Upper lobe of right lung (tissue), 1 donor: ENCODE results near the gene GPC2. TPM values are rescaled to one million over a fixed set of nuclear protein-coding genes. Genes with fewer than 3 reads are reported as not detected.

Source experiments
- ATAC-seq: fragments of 200-7000 bp; cut with Tn5 transposase; one replicate; pipeline ENCODE4 v1.9.1; 2020; ENCODE audit warnings: mild to moderate bottlenecking, moderate library complexity
- DNase-seq: peaks from one replicate; pipeline ENCODE4 v3.0.0-alpha.2; 2020
- H3K27ac ChIP-seq: fragments of 200-600 bp; one replicate; pipeline ENCODE4 v1.8.0; 2022
- H3K27me3 ChIP-seq: fragments of 200-600 bp; one replicate; pipeline ENCODE4 v1.8.0; 2022; ENCODE audit warnings: mild to moderate bottlenecking
- H3K36me3 ChIP-seq: fragments of 200-600 bp; one replicate; pipeline ENCODE4 v1.8.0; 2022
- H3K4me1 ChIP-seq: fragments of 200-600 bp; one replicate; pipeline ENCODE4 v1.8.0; 2022
- H3K4me3 ChIP-seq: fragments of 200-600 bp; one replicate; pipeline ENCODE4 v1.8.0; 2022; ENCODE audit warnings: mild to moderate bottlenecking
- H3K9me3 ChIP-seq: fragments of 200-600 bp; one replicate; pipeline ENCODE4 v1.8.0; 2022
- intact Hi-C: fragments of 100-400 bp; cut with DNase I; formaldehyde crosslinking; loops from one replicate; pipeline ENCODE4 v1.11.0; 2022
- total RNA-seq: library from RNA; stranded (reverse); fragmentation: NEBNext Ultra II Directional; extraction: Animal tissue kit (Norgen Biotek cat#: 25700); gene quantifications from one replicate; pipeline ENCODE4 v1.2.1, GENCODE V29; 2021
- TF ChIP-seq, protein P1 (sequence below): fragments of 200-600 bp; IDR thresholded peaks from one replicate; pipeline ENCODE4 v1.8.0; 2022; ENCODE audit warnings: antibody characterized with exemption
- donor health status: DM: no; HTN: yes; CAD: no; lungs with severe emphysema.

GPC2 gene
- total RNA-seq, 1 donor from 2014 or later: 0.49 TPM

DNA sequence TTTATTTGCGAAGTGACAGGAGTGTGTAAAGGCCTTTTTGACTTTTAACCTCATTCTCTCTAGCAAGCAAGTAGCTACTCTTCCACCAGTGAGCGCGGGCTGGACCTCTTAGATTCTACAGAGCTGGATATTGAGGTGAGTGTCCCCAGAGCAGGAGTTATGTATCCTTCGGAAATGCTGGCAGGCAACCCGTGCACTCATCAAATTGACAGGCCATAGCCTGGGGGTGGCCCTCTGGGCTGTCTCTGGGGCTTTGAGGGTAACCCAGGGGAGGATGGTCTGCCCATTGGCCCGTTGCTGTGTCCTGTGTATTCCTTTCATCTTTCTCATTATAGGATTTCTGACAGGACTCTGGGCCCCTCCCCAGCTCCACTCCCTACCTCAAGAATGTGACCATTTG lies 36.5 kb upstream of the GPC2 start:
- peak; percentile 37 for DNase-seq
- TF ChIP-seq, protein P1, sequence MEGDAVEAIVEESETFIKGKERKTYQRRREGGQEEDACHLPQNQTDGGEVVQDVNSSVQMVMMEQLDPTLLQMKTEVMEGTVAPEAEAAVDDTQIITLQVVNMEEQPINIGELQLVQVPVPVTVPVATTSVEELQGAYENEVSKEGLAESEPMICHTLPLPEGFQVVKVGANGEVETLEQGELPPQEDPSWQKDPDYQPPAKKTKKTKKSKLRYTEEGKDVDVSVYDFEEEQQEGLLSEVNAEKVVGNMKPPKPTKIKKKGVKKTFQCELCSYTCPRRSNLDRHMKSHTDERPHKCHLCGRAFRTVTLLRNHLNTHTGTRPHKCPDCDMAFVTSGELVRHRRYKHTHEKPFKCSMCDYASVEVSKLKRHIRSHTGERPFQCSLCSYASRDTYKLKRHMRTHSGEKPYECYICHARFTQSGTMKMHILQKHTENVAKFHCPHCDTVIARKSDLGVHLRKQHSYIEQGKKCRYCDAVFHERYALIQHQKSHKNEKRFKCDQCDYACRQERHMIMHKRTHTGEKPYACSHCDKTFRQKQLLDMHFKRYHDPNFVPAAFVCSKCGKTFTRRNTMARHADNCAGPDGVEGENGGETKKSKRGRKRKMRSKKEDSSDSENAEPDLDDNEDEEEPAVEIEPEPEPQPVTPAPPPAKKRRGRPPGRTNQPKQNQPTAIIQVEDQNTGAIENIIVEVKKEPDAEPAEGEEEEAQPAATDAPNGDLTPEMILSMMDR: no peak
- intact Hi-C loops: loop anchor here (10.0 kb wide), 1 partner anchor 79 kb away; no protein-coding TSS in a partner anchor

DNA sequence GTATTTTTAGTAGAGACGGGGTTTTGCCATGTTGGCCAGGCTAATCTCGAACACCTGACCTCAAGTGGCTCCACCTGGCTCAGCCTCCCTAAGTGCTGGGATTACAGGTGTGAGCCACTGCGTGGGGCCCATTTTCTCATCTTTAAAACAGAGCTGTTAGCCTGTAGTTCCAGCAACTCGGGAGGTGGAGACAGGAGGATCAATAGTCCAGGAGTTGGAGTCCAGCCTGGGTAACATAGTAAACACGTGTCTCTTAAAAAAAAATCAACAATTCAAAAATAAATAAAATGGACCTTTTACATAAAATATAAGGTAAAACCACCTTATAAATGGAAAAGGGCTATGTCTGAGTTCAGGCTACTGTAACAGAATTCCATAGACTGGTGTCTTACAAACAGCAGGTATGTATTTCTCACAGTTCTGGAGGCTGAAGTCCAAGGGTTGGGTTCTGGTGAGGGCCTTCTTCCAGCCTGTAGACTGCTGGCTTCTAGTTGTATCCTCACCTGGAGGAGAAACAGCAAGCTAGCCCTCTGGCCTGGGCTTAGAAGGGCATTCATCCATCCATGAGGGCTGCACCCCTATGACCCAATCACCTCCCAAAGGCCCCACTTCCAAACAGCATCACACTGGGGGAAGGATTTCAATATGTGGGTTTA lies 35.6 kb upstream of the GPC2 start:
- Histone ChIP-seq H3K27me3 (no peaks in the 10 kb centered on the region), H3K36me3 (no peaks in the 10 kb centered on the region), H3K27ac (no peak overlapping the region), H3K9me3 (no peaks in the 10 kb centered on the region), H3K4me3 (no peak overlapping the region), H3K4me1 (no peaks in the 10 kb centered on the region)
- ATAC-seq (no peak), DNase-seq (no peak)
- TF ChIP-seq, protein P1: no peak
- intact Hi-C loops: loop anchor here (10.0 kb wide), 1 partner anchor 78 kb away; no protein-coding TSS in a partner anchor

More for the DNA sequence above, 36.5 kb upstream of the GPC2 start:
- Histone ChIP-seq H3K4me1 (no peaks in the 10 kb centered on the region), H3K4me3 (no peak overlapping the region), H3K36me3 (no peaks in the 10 kb centered on the region), H3K27me3 (no peaks in the 10 kb centered on the region), H3K27ac (no peak overlapping the region), H3K9me3 (no peaks in the 10 kb centered on the region)
- no peak for ATAC-seq

DNA sequence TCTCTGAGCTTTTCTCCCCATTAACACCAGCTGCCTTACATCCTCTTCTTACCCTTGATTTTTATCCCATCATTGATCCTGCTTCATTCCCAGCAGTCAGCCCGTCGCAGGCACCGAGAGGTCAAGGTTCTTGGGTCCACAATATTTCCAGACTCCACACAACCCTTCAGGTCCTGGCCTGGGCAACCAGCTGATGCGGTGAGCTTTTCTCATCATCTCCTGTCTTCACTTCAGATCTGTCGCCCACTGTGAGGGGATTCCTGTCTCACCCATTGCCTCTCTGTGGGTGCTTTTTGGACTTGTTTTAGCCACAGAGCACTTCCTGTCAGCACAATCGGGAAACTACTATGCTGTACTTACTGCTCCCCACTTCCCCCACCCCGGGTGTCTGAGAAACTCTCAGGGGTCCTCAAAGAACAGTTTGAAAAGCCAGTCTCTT lies 34.2 kb upstream of the GPC2 start:
- Histone ChIP-seq H3K4me3 (no peak overlapping the region), H3K27ac (no peak overlapping the region), H3K9me3 (no peaks in the 10 kb centered on the region), H3K4me1 (no peaks in the 10 kb centered on the region), H3K27me3 (no peaks in the 10 kb centered on the region), H3K36me3 (no peaks in the 10 kb centered on the region)
- ATAC-seq: no peak
- no peak for DNase-seq
- intact Hi-C loops: loop anchor here (10.0 kb wide), 1 partner anchor 77 kb away; no protein-coding TSS in a partner anchor
- TF ChIP-seq, protein P1: no peak

DNA sequence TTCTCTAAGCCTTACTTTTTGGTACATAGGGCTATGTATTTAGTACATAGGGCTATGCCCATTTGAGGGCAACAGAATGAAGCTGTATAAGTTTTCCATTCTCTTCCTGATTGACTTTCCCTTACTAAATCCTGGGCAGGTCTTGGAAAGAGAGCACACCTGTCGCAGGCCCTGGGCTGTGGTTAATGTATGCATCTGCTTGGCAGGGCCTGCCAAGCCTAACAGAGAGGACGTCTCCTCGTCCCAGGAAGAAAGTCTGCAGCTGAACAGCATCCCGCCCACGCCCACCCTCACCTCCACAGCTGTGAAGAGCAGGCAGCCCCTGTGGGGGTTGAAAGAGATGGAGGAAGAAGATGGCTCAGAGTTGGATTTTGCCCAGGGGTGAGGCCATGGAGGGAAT lies 33.6 kb upstream of the GPC2 start:
- Histone ChIP-seq H3K27ac (no peak overlapping the region), H3K4me1 (no peaks in the 10 kb centered on the region), H3K36me3 (no peaks in the 10 kb centered on the region), H3K9me3 (no peaks in the 10 kb centered on the region), H3K4me3 (no peak overlapping the region), H3K27me3 (no peaks in the 10 kb centered on the region)
- no peak for ATAC-seq
- TF ChIP-seq, protein P1: no peak
- intact Hi-C loops: loop anchor here (10.0 kb wide), 1 partner anchor 76 kb away; no protein-coding TSS in a partner anchor
- DNase-seq: no peak

DNA sequence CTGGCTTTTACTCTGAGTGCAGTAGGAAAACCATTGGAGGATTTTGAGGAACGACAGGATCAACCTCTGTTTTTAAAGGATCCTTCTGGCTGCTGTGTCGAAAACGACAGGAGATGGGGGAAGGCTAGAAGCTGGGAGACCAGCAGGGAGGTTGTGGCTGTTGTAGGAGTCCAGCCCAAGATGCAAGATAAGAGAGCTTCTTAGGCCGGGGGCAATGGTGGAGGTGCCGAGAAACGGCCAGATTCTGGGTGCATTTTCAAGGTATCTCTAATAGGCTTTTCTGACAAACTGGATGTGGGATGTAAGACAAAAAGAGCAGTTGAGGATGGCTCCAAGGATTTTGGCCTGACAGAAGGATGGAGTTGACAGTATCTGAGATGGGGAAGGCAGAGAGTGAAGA lies 32.3 kb upstream of the GPC2 start:
- no peaks in the 10 kb centered on the region for H3K27me3 ChIP-seq
- no peak for DNase-seq
- no peak for ATAC-seq
- no peaks in the 10 kb centered on the region for H3K36me3 ChIP-seq
- intact Hi-C loops: no loop called here
- H3K27ac ChIP-seq: no peak overlapping the region
- no peak overlapping the region for H3K4me3 ChIP-seq
- TF ChIP-seq, protein P1: no peak
- no peaks in the 10 kb centered on the region for H3K4me1 ChIP-seq
- no peaks in the 10 kb centered on the region for H3K9me3 ChIP-seq
